Gastrocnemius medialis (tissue), 4 donors: ENCODE measurements around the gene AGFG2.

ENCODE experiments used
- CTCF ChIP-seq, 5 experiments: fragments of 450-650 bp in 3 of 5; fragments of 200-600 bp in 2 of 5; sonication (generic) in 2 of 5; IDR thresholded peaks in 4 of 5; conservative IDR thresholded peaks in 1 of 5; 1 replicate in 4 of 5; 2 replicates in 1 of 5; pipeline ENCODE4 v1.5.1; 2016 to 2019; ENCODE audit warnings: antibody characterized with exemption in 5 of 5, mild to moderate bottlenecking in 3 of 5, moderate library complexity in 3 of 5
- POLR2A ChIP-seq, 2 donors: fragments of 450-650 bp; IDR thresholded peaks; one replicate each; pipeline ENCODE4 v1.6.1; 2017; ENCODE audit warnings: antibody characterized with exemption in 2 of 2, mild to moderate bottlenecking in 2 of 2, moderate library complexity in 2 of 2

DNA sequence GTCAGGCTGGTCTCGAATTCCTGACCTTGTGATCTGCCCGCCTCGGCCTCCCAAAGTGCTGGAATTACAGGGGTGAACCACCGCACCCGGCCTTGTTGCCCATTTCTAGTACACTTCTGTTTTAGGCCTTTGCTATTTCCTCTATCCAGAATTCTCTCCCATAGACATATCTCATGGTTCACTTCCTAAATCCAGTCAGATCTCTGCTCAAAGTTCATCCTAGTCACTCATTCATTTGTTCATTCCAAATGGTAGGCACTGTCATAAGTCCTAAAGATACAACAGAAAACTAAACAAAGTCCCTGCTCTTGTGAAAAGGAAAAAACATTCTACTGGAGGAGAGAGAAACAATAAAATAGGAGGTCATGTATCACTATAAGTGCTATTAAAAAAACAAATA lies 71.0 kb downstream of the AGFG2 start:
- TF ChIP-seq CTCF (IDR thresholded peaks at IDR 0.05 in 4 of 5, conservative IDR thresholded peaks at IDR 0.05 in 1 of 5) (no peak), POLR2A (IDR thresholded peaks at IDR 0.05) (no peak)
